ENCODE data around the gene SH3BP5. TPM values are rescaled to one million over a fixed set of nuclear protein-coding genes. Genes with fewer than 3 reads are reported as not detected.
"Not testable (repeated sequence)": the region's sequence is repeated elsewhere in the genome, so short reads cannot be mapped to it uniquely, and the experiment has no call there.

SH3BP5 gene, protein sequence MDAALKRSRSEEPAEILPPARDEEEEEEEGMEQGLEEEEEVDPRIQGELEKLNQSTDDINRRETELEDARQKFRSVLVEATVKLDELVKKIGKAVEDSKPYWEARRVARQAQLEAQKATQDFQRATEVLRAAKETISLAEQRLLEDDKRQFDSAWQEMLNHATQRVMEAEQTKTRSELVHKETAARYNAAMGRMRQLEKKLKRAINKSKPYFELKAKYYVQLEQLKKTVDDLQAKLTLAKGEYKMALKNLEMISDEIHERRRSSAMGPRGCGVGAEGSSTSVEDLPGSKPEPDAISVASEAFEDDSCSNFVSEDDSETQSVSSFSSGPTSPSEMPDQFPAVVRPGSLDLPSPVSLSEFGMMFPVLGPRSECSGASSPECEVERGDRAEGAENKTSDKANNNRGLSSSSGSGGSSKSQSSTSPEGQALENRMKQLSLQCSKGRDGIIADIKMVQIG
- total RNA-seq: 103 and 104 TPM in 2 replicates

DNA sequence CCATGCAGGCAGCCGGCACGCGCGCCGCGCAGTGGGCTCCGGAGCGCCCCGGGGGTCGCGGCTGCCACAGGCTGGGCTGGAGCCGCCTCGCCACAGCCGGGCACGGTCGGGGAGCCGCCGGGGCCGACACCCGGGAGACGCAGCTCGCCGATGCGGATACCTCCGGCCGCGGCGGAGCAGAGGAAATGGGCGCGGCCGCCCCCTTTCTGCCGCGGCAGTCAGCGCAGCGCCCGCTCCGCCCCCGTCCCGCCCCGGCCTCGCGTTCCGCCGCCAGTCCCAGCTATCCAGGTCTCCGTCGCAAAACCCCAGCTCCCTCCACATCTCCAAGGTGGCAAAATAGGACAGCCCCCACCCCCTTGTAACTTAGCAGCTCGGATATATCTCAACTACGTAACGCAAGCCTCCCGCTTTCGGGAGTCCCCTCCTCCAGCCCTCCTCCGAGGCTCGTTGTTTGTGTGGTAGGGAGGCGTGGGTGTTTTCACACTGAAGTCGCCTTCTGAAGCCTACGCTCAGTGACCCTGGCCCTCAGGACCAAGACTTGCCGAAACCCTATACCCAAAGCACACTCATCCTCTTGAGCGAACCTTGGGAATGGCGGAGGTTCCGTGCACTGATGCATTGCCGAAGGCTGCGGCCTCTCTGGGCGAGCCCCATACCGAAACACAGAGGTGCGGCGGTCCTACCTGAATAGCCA lies at the start of gene SH3BP5:
Gene SH3BP5, minus strand, starts transcription at position 182 of the 694 bp plus-strand sequence. Its CDS starts 178 bp downstream, at position 4.
- intact Hi-C loops (cut with micrococcal nuclease): loop anchor here (1.0 to 2.0 kb wide), 11 partner anchors 22 to 269 kb away; partner anchors contain the start of genes BTD, CAPN7, EAF1 and HACL1

DNA sequence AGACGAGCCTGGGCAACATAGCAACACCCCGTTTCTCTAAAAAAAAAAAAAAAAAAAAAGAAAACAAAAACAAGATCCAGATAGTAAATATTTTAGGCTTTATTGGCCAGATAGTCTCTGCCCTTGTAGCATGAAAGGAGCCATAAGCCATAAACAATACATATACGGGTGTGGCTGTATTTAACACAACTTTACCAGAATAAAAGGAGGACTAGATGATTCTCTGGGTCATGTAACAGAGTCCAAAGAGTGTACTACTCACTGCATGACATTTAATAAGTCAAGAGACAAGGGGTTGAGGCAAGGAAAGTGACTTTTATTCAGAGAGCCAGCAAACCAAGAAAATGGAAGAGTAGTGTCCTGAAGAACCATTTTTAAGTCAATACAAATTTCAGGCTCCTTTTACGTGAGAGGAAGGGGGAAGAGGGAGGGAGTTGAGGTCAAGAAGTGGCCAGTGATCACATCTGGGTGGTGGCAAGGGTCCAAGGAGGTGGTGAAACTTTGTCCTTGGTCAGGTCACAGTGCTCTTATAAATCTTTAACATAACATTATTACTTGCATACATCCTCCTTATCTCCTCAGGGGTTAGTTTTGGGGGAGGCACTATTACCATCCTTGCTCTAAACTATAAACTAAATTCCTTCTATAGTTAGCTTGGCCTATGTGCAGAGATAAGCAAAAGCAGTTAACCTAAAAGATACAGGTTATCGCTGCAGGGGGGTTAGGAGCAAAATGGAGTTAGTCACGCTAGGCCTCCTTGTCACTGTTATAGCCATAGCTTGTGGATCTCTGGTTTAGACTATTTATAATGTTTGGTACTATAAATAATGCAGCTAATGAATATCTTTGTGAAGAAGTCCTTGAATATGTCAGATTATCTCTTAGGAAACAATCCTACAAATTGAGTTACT lies 48.8 kb upstream of the SH3BP5 start:
- intact Hi-C loops (cut with micrococcal nuclease): no loop called here

DNA sequence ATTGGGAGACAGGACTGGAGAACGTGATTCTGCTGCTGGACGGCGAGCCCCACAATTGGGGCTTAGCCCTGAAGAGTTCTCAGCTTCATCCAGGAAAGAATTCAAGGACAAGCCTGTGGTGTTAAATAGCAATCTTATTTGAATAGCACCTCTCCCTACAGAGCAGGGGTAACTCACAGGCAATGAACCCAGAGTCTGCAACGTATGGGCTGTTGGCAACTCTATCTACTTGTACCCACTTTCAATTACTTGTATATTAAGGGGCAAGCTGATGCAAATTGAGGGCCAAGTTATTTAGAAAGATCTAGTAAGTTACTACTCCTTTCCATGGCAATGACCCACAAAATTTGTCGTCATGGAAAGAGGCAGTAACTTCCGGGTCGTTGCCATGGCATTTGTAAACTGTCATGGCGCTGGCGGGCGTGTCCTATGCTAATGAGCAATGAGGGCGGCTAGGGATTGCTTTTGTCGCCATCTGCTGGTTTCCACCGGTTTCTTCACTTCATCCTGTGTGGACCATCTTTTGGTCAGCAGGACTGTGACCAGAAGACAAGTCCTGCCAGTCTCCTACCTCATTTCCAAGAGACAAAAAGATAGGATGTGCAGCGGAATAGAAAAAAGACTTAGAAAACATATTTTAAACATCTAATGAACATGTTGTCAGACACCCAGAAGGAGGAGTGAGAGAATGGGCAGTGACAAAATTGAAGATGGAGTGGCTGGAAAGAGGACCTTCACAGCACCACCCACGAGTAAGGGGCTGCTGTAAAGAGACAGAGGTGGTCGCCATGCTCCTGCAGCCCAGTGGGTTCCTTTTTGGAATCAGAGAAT lies 45.8 kb upstream of the SH3BP5 start:
- intact Hi-C loops (cut with micrococcal nuclease): loop anchor here (1.0 kb wide), 14 partner anchors 17 to 279 kb away; partner anchors contain the start of genes BTD, CAPN7, EAF1 and HACL1

DNA sequence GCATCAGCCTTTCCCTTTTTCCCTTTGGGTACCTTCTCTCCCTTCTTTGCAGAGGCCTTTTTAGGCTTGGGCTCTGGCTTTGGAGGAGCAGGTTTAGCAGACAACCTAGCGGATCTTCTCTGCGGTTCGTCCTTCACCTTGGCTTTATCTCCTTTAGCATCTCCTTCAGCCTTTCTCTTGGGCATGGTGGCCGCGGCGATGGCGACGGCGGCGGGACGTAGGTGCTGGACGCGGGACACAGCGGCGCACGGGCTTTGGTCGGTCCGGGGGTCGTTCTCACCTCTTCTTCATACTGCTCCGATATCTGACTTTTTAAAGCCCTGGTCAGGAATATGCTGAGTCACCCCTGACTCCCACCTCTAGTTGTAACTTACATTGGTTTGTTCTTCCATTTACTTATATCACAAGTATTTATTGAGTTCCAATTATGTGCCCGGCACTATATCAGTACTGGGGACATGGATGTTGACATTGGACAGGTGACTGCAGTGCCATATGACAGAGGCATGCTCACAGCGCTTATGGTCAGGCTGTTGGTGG lies 43.1 kb upstream of the SH3BP5 start:
- intact Hi-C loops (cut with micrococcal nuclease): no loop called here

DNA sequence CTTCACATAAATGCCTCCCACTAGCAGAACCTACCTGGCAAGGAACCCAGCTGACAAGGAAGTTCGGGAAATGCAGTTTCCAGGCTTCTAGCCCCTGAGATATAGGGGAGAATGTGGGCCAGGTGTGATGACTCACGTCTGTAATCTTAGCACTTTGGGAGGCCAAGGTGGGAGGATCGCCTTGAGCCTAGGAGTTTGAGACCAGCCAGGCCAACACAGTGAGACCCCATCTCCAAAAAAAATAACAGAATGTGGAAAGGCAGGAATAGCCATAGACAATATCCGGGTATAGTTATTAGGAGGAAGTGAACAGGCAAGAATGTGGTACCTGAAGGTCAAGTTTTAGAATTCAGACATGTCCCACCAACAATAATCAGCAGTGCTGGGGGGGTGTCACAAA lies 40.5 kb upstream of the SH3BP5 start:
- intact Hi-C loops (cut with micrococcal nuclease): no loop called here

DNA sequence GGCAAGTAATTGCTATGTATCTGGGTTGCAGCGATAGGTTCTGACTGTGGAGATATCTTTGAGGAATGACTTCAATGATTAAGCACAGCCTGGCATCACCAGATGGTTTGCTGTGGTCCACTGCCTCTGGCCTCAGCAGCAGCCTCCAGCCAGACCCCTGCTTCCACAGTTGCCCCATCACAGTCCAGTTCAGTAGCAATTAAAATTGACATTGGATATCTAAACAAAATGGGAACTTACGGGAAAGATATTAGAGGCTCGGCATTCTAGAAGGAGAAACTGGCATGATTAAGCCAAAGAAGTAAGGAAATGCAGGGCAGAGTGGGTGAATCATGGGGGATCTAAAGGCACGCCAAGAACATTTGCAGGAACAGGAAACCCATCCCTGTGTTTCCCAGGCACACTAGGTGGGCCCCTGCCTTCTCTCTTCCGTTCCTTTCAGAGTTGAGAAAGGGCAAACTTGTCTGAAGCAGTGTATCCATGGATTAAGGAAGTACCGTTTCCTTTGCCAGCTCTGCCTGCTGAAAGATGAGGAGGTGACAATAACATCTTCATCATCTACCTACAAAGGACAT lies 36.3 kb upstream of the SH3BP5 start:
- intact Hi-C loops (cut with micrococcal nuclease): no loop called here

DNA sequence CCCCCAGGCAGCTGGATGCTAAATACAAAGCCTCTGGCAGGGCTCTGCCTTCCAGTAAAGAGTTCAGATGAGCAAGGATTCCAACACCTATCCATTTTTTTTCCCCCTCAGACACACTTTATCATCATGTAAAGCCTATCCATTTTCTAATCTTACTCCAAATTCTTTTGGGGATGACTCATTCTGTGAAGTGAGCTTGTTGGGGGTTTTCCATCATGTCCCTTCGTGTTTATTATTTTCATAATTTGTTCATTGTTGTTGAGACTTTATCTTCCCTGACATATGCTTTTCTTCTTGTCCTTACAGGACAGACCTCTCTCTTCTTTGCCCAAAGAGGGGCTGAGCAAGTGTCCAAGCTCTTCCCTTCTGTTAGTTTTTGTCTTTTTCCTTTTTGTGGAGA lies 34.7 kb upstream of the SH3BP5 start:
- intact Hi-C loops (cut with micrococcal nuclease): loop anchor here (1.0 kb wide), 1 partner anchor 11 kb away; no protein-coding TSS in a partner anchor

DNA sequence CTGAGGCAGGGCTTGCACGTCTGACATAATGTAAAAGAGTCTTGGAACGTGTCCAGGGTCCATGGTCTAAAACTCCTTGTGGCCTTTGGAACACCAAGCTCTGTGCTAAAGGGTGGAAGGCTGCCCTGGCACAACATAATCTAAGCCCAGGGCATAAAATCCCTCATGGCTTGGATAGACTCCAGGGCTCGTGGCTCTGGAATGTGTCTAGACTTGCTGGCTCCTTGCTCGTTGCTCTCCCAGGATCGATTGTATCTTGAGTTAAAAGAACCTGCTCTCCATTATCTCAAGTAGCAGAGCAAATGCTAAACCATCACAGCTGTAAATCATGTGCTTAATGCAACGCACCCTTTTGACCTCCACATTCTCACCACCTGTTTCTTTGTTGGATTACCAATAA lies 31.7 kb upstream of the SH3BP5 start:
- intact Hi-C loops (cut with micrococcal nuclease): not testable (repeated sequence)

DNA sequence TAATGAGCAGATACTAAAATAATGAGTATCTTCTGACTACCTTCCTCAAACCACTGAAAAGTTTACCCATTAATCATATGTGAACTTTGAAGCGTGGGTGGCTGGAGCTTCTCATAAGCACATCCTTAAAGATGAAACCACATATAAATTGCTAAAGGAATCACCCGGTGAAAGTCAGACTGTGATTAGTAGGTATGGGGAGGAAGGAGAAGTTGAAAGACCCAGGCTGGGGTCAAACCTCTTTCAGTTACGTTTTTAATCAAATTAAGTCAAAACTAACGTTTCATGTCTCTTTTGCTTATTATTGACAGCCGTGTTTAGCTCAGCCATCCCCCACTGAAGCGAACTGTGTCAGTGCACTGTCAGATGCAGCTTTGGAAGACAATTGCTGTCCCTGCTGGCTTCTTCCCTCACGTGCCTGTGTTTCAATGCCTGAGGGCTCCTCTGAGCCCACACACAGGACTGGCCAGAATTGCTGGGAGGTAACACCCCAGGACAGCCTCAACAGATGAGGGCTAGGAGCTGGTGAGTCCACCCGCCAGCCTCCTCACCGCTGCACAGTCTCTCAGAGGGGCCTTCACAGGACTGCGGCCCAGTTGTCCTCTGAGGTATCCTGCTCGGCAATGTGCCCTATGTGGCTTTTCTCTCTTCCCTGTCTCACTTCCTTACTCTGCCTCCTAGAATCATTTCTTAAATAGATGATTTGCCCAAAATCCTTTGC lies 29.3 kb upstream of the SH3BP5 start:
- intact Hi-C loops (cut with micrococcal nuclease): loop anchor here (1.0 to 2.0 kb wide), 5 partner anchors 15 to 90 kb away; partner anchors contain the start of gene SH3BP5

DNA sequence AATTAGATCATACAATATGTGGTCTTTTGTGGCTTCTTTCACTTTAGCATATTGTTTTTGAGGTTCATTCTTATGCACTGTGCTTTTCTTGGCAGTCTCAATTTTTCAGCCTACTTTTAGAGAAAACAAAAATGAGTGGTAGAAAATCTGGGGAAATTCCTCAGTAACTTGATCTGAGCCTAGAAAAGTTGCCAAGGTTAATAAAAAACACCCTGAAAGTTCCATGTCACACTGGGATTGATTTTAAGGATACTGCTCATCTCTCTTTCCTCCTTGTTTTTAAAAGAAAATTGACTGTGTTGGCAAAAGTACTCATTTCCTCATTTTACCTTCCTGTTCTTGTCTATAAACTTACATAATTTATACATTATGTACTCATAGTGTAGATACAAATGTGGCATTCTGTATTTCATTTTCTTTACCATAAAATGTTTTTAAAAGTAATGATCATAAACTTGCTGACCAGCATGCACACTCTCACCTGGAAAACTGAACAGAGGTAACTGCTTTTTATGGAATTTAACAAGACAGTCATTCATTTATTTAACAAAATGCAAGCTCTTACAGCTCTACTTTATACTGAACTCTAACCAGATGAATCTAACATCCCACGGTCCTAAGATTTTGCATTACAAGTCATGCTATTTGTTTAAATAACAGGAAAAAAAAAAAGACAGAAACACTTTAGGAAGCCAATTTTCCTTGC lies 28.6 kb upstream of the SH3BP5 start:
- intact Hi-C loops (cut with micrococcal nuclease): loop anchor here (1.0 to 2.0 kb wide), 5 partner anchors 14 to 90 kb away; partner anchors contain the start of gene SH3BP5

DNA sequence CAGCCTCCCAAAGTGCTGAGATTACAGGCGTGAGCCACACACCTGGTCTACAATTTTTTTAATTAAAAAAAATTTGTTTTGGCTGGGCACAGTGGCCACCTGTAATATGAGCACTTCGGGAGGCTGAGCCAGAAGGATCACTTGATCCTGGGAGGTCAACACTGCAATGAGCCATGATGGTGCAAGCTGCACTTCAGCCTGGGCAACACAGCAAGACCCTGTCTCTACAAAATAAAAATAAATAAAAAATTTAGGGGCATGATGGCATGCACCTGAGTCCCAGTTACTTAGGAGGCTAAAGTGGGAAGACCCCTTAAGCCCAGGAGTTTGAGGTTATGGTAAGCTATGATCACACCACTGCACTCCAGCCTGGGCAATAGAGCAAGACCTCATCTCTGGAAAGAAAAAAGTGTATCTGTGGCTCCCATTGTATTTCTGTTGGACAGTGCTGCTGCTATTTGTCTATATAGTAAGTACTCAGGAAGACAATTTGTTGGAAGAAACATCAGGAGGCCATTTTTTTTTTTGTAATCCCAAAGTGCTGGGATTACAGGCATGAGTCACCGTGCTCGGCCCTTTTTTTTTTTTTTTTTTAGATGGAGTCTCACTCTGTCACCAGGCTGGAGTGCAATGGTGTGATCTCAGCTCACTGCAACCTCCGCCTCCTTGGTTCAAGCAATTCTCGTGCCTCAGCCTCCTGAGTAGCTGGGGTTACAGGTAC lies 27.5 kb upstream of the SH3BP5 start:
- intact Hi-C loops (cut with micrococcal nuclease): loop anchor here (2.0 kb wide), 1 partner anchor 13 kb away; no protein-coding TSS in a partner anchor

DNA sequence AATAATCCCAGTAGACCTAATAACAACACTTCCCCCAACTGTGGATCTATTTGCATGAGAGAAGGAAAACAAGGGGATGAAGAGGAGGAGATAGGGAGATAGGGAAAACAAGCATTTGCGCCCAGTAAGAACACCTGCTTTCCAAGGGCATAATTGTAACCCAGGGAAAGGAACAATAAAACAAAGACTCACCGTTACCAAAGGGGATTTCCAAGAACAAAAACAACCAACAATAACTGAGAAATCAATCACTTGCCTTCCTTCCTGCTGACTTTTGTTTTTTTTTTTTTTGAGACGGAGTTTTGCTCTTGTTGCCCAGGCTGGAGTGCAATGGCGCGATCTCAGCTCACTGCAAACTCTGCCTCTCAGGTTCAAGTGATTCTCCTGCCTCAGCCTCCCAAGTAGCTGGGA lies 24.3 kb upstream of the SH3BP5 start:
- intact Hi-C loops (cut with micrococcal nuclease): loop anchor here (1.0 kb wide), 7 partner anchors 8 to 88 kb away; partner anchors contain the start of gene SH3BP5

DNA sequence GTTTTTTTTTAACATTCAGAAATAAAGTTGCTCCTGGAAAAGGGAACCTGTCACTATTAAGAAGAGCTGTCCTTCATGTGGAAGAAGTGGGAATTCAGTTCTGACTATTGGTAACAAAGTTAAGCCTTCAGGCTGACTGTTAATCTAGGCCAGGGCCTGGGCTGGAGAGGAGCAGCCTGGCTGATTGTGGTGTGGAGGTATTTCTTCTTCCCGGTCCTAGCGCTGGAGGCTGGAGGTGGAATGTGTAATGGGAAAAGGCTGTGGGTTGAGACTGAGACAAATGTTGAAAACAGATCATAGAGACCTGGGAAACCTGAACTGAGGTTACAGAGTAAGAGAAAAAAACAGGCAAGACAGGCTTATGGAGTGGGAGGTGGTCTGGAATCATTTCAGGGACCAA lies 23.8 kb upstream of the SH3BP5 start:
- intact Hi-C loops (cut with micrococcal nuclease): loop anchor here (1.0 kb wide), 7 partner anchors 8 to 88 kb away; partner anchors contain the start of gene SH3BP5

DNA sequence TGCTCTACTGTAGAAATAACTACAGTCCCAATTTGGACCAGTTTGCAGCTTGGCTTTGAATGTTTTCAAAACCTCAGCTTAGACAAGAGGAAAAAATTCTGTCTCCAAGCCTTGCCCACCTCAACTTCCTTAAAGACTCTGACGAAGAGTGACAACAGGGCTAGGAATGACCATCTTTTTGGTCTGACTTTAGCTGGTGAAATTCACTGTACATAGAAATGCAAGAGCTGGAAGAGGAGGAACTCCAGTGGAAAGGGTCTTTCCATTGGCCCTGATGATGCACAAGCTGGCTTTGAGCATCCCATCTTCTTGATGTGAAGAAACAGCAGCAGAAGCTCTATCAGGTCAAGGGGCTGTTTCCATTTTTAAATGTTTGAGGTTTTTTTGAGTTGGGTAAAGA lies 22.7 kb upstream of the SH3BP5 start:
- intact Hi-C loops (cut with micrococcal nuclease): no loop called here

DNA sequence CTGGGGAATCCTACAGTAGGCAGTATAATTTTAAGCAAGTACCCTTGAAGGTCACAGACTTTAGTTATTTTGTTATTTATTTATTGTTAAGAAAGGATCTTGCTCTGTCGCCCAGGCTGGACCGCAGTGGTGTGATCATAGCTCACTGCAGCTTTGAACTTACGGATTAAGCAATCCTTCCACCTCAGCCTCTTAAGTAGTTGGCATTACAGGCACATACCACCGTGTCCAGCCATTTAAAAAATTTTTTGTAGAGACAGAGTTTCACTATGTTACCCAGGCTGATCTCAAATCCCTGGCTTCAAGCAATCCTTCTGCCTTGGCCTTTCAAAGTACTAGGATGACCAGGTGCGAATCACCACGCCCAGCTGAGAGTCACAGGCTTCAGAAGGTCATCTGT lies 22.1 kb upstream of the SH3BP5 start:
- intact Hi-C loops (cut with micrococcal nuclease): no loop called here

DNA sequence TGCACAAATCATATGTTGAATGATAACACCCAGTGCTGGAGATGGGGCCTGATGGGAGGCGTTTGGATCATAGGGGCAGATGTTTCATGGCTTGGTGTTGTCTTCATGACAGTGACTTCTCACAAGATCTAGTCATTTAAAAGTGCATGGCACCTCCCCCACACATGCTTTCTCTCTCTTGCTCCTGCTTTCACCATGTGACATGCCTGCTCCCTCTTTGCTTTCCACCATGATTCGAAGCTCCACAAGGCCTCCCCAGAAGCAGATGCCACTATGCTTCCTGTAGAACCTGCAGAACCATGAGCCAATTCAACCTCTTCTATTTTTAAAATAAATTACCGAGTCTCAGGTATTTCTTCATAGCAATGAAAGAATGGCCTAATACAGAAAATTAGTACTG lies 17.8 kb upstream of the SH3BP5 start:
- intact Hi-C loops (cut with micrococcal nuclease): no loop called here

DNA sequence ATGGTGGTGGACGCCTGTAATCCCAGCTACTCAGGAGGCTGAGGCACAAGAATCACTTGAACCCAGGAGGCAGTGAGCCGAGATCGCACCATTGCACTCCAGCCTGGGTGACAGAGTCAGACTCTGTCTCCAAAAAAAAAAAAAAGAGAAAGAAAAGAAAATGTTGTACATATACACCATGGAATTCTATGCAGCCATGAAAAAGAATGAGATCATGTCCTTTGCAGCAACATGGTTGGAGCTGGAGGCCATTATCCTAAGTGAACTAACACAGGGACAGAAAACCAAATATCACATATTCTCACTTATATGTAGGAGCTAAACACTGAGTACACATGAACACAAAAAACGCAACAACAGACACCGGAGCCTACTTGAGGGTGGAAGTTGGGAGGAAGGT lies 17.1 kb upstream of the SH3BP5 start:
- intact Hi-C loops (cut with micrococcal nuclease): not testable (repeated sequence)
